Measurements from ENCODE around the gene LILRB5. TPM values are rescaled to one million over a fixed set of nuclear protein-coding genes. Genes with fewer than 3 reads are reported as not detected.

Gene LILRB5
- total and polyA plus RNA-seq, 2 of the 8 experiments (the other 6 are each of a cell fraction or from before 2014, with no cell fraction given), result 0.05 TPM; not detected in 1

DNA sequence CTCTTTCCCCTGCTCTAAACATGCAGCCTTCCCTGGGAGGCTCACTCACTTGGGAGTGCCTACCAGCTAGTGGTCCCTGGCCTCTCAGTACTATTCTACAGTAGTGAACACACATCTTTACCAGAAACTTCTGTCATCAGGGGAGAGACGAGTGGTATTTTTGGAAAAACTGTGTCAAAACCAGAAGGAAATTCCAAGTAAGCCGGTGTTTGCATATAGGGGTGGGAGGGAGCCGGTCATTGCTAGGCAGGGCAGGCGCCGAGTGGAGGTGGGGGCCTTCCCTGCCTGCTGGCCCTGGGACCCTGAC lies 49.4 kb downstream of the LILRB5 start (continued):
- TF ChIP-seq TEAD4 (IDR thresholded peaks at IDR 0.05; ENCODE audit: low read depth, low read length) (no peak), SRF (IDR thresholded peaks at IDR 0.05; ENCODE audit: low read depth, low read length) (no peak), CHD2 (IDR thresholded peaks at IDR 0.05; ENCODE audit: low read length) (no peak), CHD1 (IDR thresholded peaks at IDR 0.05; ENCODE audit: low read depth, low read length) (no peak), CREB1 (IDR thresholded peaks at IDR 0.05) (no peak), TAF7 (optimal IDR thresholded peaks at IDR 0.05; ENCODE audit: borderline replicate concordance, low read depth, low read length) (peak; percentile 19)

All from H1 (cell line).